D721Med (cell line): ENCODE data around the gene EZH1.

Experiments
- DNase-seq: peaks from one replicate; pipeline ENCODE4 v3.0.0; 2011; ENCODE audit warnings: low spot score; ENCODE audit not compliant: insufficient read length
- FAIRE-seq: peaks from 2 replicates; lab custom pipeline; 2011; peaks lifted over from hg19 to GRCh38; lab: Jason Lieb, UNC
- CTCF ChIP-seq: IDR thresholded peaks from 2 replicates; pipeline ENCODE4 v1.5.1; 2012; ENCODE audit warnings: mild to moderate bottlenecking, control low read depth; ENCODE audit not compliant: insufficient read depth; ENCODE audit errors: missing control alignments

EZH1 gene

GRCh38 chr17:42687707-42688320, 57.0 kb downstream of the EZH1 start:
- DNase-seq (no peak), FAIRE-seq (no peak)
- TF ChIP-seq CTCF, result no peak

GRCh38 chr17:42686520-42687128, 58.2 kb downstream of the EZH1 start:
- TF ChIP-seq CTCF, result no peak
- DNase-seq (no peak), FAIRE-seq (no peak)

- FAIRE-seq (no peak), DNase-seq (no peak)
- no peak for TF ChIP-seq CTCF
Measured at GRCh38 chr17:42685831-42686230, 59.0 kb downstream of the EZH1 start.

GRCh38 chr17:42684929-42685556, 59.8 kb downstream of the EZH1 start:
- FAIRE-seq, result no peak
- DNase-seq, result no peak
- TF ChIP-seq CTCF, result no peak

- FAIRE-seq, result no peak
Measured at GRCh38 chr17:42683407-42684034, 61.3 kb downstream of the EZH1 start.

GRCh38 chr17:42682722-42683403, 62.0 kb downstream of the EZH1 start:
- DNase-seq (peak; percentile 69), FAIRE-seq (no peak)
- TF ChIP-seq CTCF, result no peak

More at GRCh38 chr17:42683407-42684034, 61.3 kb downstream of the EZH1 start:
- TF ChIP-seq CTCF, result no peak
- DNase-seq, result no peak
